Suprapubic skin (tissue), 4 donors: ENCODE measurements around the gene SPATA6L. TPM values are rescaled to one million over a fixed set of nuclear protein-coding genes. Genes with fewer than 3 reads are reported as not detected.

Source experiments
- DNase-seq, 2 donors: peaks; one replicate each; pipeline ENCODE4 v3.0.0-alpha.2; 2019; ENCODE audit warnings: low spot score in 2 of 2
- H3K27ac ChIP-seq: fragments of 200-600 bp; sonication (generic); one replicate; pipeline ENCODE4 v1.5.1; 2019
- H3K27me3 ChIP-seq: fragments of 200-600 bp; sonication (generic); one replicate; pipeline ENCODE4 v1.5.1; 2019
- H3K36me3 ChIP-seq: fragments of 200-600 bp; sonication (generic); one replicate; pipeline ENCODE4 v1.5.1; 2019
- H3K4me1 ChIP-seq: fragments of 200-600 bp; sonication (generic); one replicate; pipeline ENCODE4 v1.5.1; 2019
- H3K4me3 ChIP-seq: fragments of 200-600 bp; sonication (generic); one replicate; pipeline ENCODE4 v1.5.1; 2019; ENCODE audit warnings: mild to moderate bottlenecking
- H3K9me3 ChIP-seq: fragments of 200-600 bp; sonication (generic); one replicate; pipeline ENCODE4 v1.5.1; 2019
- EP300 ChIP-seq: sonication (generic); formaldehyde crosslinking; IDR thresholded peaks from one replicate; pipeline ENCODE4 v1.6.1; 2017; ENCODE audit warnings: antibody characterized with exemption
- POLR2A ChIP-seq, 2 donors: fragments of 450-650 bp; IDR thresholded peaks; one replicate each; pipeline ENCODE4 v1.6.1; 2017; ENCODE audit warnings: antibody characterized with exemption in 2 of 2, mild to moderate bottlenecking in 2 of 2, moderate library complexity in 2 of 2
- POLR2AphosphoS5 ChIP-seq, 3 donors: sonication (generic); formaldehyde crosslinking; IDR thresholded peaks; one replicate each; pipeline ENCODE4 v1.6.1; 2017; ENCODE audit warnings: antibody characterized with exemption in 3 of 3
- WGBS: methylation state at CpG from one replicate; pipeline ENCODE4 v1.1.5; 2018; 5-methylcytosine and 5-hydroxymethylcytosine counted together
- total RNA-seq, 4 donors: library from RNA; depleted of rRNA; stranded (reverse); fragments of >200 nt; gene quantifications; one replicate each; pipeline ENCODE4 v1.1.0, GENCODE V29; 2016
- TF ChIP-seq, protein P1 (sequence below), 2 donors: fragments of 200-600 bp in 1 of 2; fragments of 450-650 bp in 1 of 2; sonication (generic) in 1 of 2; IDR thresholded peaks; one replicate each; pipeline ENCODE4 v1.5.1; 2016 to 2019; ENCODE audit warnings: antibody characterized with exemption in 2 of 2, mild to moderate bottlenecking in 1 of 2, moderate library complexity in 1 of 2

The SPATA6L gene
- total RNA-seq, 4 donors from 2014 or later, result 1.2 to 23.8 (median 3.4) TPM

DNA sequence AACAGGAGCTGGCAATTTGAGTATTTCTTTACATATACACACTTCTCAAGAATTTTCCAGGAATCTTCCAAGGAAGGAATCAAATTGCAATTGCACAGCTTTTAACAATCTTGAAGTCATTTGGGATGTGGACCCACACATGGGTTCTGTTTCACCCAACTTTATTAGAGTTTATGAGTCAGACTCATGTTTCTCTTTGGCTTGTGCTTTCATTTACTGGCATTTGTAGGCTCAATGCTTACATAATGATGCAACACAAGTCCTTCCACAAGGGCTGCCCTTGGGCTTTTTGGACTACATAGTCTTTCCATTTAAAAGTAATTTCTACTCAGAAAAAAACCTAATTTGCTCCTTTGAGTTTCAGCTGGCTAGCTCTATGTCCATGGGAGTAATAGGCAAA is 8.5 kb upstream of the SPATA6L start:
- H3K4me1 ChIP-seq, result peaks cover 12% of the 10 kb centered on the region
- no peaks in the 10 kb centered on the region for H3K27me3 ChIP-seq
- H3K36me3 ChIP-seq, result no peaks in the 10 kb centered on the region
- no peak overlapping the region for H3K27ac ChIP-seq
- no peak for DNase-seq
- no peak overlapping the region for H3K4me3 ChIP-seq
- no peak for TF ChIP-seq EP300
- TF ChIP-seq, protein P1, sequence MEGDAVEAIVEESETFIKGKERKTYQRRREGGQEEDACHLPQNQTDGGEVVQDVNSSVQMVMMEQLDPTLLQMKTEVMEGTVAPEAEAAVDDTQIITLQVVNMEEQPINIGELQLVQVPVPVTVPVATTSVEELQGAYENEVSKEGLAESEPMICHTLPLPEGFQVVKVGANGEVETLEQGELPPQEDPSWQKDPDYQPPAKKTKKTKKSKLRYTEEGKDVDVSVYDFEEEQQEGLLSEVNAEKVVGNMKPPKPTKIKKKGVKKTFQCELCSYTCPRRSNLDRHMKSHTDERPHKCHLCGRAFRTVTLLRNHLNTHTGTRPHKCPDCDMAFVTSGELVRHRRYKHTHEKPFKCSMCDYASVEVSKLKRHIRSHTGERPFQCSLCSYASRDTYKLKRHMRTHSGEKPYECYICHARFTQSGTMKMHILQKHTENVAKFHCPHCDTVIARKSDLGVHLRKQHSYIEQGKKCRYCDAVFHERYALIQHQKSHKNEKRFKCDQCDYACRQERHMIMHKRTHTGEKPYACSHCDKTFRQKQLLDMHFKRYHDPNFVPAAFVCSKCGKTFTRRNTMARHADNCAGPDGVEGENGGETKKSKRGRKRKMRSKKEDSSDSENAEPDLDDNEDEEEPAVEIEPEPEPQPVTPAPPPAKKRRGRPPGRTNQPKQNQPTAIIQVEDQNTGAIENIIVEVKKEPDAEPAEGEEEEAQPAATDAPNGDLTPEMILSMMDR (IDR thresholded peaks at IDR 0.05), result no peak
- no peak for TF ChIP-seq POLR2AphosphoS5 (IDR thresholded peaks at IDR 0.05)
- TF ChIP-seq POLR2A (IDR thresholded peaks at IDR 0.05), result no peak
- H3K9me3 ChIP-seq, result no peaks in the 10 kb centered on the region

DNA sequence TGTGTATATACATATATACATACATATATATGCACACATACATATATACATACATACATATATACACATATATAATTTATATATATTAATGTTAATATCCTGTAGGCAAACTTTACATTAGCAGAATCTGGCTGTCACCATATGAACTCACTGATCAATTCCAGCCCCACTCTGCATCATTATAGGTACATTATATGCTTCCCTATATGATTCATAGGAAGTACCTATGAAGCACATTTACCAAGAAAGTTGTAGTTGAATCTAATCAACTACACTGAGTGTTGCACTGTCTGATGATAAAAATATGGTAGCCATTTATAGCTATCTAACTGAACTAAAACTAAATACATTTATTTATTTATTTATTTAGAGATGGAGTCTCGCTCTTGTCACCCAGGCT is 5.5 kb upstream of the SPATA6L start:
- Histone ChIP-seq H3K36me3 (no peaks in the 10 kb centered on the region), H3K4me3 (no peak overlapping the region), H3K27ac (no peak overlapping the region), H3K4me1 (peaks cover 8% of the 10 kb centered on the region), H3K27me3 (no peaks in the 10 kb centered on the region), H3K9me3 (no peaks in the 10 kb centered on the region)
- TF ChIP-seq, protein P1 (IDR thresholded peaks at IDR 0.05), result no peak
- no peak for TF ChIP-seq POLR2AphosphoS5 (IDR thresholded peaks at IDR 0.05)
- no peak for TF ChIP-seq EP300
- TF ChIP-seq POLR2A (IDR thresholded peaks at IDR 0.05), result no peak
- WGBS, result 100% methylated on average over 1 of the region's 1 CpG
- DNase-seq, result no peak

DNA sequence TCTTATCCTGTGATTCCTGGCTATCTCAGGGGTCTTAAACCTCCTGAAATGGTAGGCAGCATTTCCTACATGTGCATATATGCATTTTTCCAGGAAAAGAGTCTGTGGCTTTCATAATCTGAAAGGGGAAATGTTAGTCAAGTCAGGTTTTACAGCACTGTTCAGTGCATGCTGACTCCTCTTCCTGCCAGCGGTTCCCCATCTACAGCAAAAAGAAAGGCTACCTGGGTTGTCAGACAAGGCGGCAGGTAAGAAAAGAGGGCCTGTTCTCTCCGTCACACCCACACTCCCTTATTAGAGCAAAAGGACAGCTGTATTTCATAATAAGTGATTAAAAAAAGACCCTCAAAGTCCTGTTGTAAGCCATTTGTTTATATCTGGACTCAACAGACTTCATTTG is 4.3 kb upstream of the SPATA6L start:
- WGBS, result 79% methylated on average over 3 of the region's 3 CpGs
- H3K36me3 ChIP-seq, result no peaks in the 10 kb centered on the region
- TF ChIP-seq EP300 (no peak), POLR2A (IDR thresholded peaks at IDR 0.05) (no peak), POLR2AphosphoS5 (IDR thresholded peaks at IDR 0.05) (no peak)
- H3K9me3 ChIP-seq, result no peaks in the 10 kb centered on the region
- no peak overlapping the region for H3K27ac ChIP-seq
- H3K4me3 ChIP-seq, result no peak overlapping the region
- H3K27me3 ChIP-seq, result no peaks in the 10 kb centered on the region
- DNase-seq, result no peak
- H3K4me1 ChIP-seq, result peaks cover 18% of the 10 kb centered on the region

DNA sequence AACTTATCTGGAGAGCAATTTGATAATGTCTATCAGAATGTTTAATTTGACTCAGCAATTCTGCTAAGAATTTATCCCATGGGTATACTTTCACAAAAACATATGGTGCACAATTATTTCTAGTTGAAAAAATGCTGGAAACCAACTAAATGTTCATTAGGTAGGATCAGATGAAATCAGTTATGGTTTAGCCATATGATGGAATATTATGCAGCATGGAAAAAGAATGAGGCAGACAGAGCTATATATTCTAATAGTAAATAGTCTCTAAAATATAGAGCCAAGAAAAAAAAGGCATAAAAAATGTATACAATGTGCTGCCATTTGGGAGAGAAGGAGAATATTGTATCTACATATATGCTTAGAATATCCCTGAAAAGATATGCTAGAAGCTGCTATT is 3.6 kb upstream of the SPATA6L start:
- Histone ChIP-seq H3K36me3 (no peaks in the 10 kb centered on the region), H3K4me1 (peaks cover 20% of the 10 kb centered on the region)

DNA sequence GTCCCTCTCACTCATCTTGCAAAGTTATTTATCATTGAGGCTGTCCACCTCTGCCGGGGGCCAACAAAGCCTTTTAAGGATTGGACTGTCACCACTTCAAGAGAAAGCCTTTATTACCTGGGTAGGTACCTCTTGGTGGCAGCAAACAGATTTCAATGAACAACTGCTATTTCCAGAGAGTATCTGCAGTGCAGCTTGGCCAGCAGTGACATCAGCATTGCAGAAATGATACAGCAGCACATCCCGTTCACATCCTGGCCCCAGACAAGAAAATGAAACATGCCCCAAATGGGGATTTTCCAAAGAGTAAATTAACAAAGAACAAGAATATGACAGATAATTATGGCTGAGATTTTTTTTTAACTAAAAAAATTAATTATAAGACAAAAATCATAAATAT is 2.3 kb upstream of the SPATA6L start:
- no peak overlapping the region for H3K27ac ChIP-seq
- H3K4me3 ChIP-seq, result no peak overlapping the region
- DNase-seq, result no peak
- no peaks in the 10 kb centered on the region for H3K9me3 ChIP-seq
- H3K36me3 ChIP-seq, result no peaks in the 10 kb centered on the region
- H3K4me1 ChIP-seq, result peaks cover 33% of the 10 kb centered on the region
- no peak for TF ChIP-seq POLR2AphosphoS5 (IDR thresholded peaks at IDR 0.05)
- no peak for TF ChIP-seq EP300
- TF ChIP-seq POLR2A (IDR thresholded peaks at IDR 0.05), result no peak
- TF ChIP-seq, protein P1 (IDR thresholded peaks at IDR 0.05), result no peak
- WGBS, result 85% methylated on average over 2 of the region's 2 CpGs
- H3K27me3 ChIP-seq, result no peaks in the 10 kb centered on the region

More for the DNA sequence above, 3.6 kb upstream of the SPATA6L start:
- Histone ChIP-seq H3K27me3 (no peaks in the 10 kb centered on the region), H3K9me3 (no peaks in the 10 kb centered on the region), H3K27ac (no peak overlapping the region), H3K4me3 (no peak overlapping the region)
- DNase-seq, result no peak
- TF ChIP-seq POLR2A (IDR thresholded peaks at IDR 0.05) (no peak), POLR2AphosphoS5 (IDR thresholded peaks at IDR 0.05) (no peak), EP300 (no peak)
- TF ChIP-seq, protein P1 (IDR thresholded peaks at IDR 0.05), result no peak

DNA sequence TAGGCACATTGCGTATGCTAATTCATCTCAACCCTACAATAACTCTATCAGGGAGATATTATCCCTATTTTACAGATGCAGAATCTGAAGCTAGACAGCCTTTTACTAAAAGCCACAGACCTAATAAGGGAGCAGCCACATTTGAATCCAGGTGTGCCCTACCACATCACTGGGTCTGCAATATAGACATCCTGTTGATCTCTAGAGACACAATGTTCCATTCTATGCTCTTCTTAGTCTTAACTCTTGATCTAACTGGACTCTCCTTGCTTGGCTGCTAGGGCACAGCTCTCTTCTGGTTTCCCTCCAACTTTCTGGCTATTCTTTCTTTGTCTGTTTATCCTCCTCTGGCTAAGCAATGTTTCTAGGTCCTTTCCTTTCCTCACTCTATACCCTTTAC is 1.4 kb upstream of the SPATA6L start:
- DNase-seq, result no peak
- no peak overlapping the region for H3K4me3 ChIP-seq
- TF ChIP-seq, protein P1 (IDR thresholded peaks at IDR 0.05), result no peak
- peaks cover 42% of the 10 kb centered on the region for H3K4me1 ChIP-seq
- 95% methylated on average over 1 of the region's 1 CpG for WGBS
- no peaks in the 10 kb centered on the region for H3K27me3 ChIP-seq
- no peaks in the 10 kb centered on the region for H3K36me3 ChIP-seq
- no peak overlapping the region for H3K27ac ChIP-seq
- no peaks in the 10 kb centered on the region for H3K9me3 ChIP-seq
